ENCODE results near the gene CERS1.

Gene CERS1

GRCh38 chr19:18855647-18856384 lies 40.1 kb downstream of the CERS1 start:
- DNase-seq = no peak

- DNase-seq = no peak
Observed at GRCh38 chr19:18854982-18855381, 41.0 kb downstream of the CERS1 start.

GRCh38 chr19:18853755-18854427 lies 42.1 kb downstream of the CERS1 start:
- DNase-seq = no peak

GRCh38 chr19:18852648-18853047 lies 43.3 kb downstream of the CERS1 start:
- DNase-seq = no peak

GRCh38 chr19:18851673-18852325 lies 44.2 kb downstream of the CERS1 start:
- DNase-seq = no peak

GRCh38 chr19:18850471-18851375 lies 45.2 kb downstream of the CERS1 start:
- no peak for DNase-seq

GRCh38 chr19:18849838-18850400 lies 46.0 kb downstream of the CERS1 start:
- no peak for DNase-seq

- DNase-seq = no peak
Observed at GRCh38 chr19:18848878-18849661, 46.9 kb downstream of the CERS1 start.

GRCh38 chr19:18847549-18848463 lies 48.2 kb downstream of the CERS1 start:
- no peak for DNase-seq

- DNase-seq = peak; percentile 35
Observed at GRCh38 chr19:18846862-18847548, 49.0 kb downstream of the CERS1 start.

- DNase-seq = no peak
Observed at GRCh38 chr19:18845961-18846360, 50.0 kb downstream of the CERS1 start.

GRCh38 chr19:18844806-18845329 lies 51.1 kb downstream of the CERS1 start:
- no peak for DNase-seq

GRCh38 chr19:18843960-18844359 lies 52.0 kb downstream of the CERS1 start:
- DNase-seq = no peak

GRCh38 chr19:18842166-18842565 lies 53.8 kb downstream of the CERS1 start:
- DNase-seq = no peak

GRCh38 chr19:18841400-18841799 lies 54.6 kb downstream of the CERS1 start:
- DNase-seq = no peak

GRCh38 chr19:18840288-18841267 lies 55.4 kb downstream of the CERS1 start:
- DNase-seq = no peak

GRCh38 chr19:18839465-18840287 lies 56.3 kb downstream of the CERS1 start:
- no peak for DNase-seq

- DNase-seq = no peak
Observed at GRCh38 chr19:18834644-18834984, 61.3 kb downstream of the CERS1 start.
